ENCODE measurements around the gene CNTNAP4.

GRCh38 chr16:76287466-76287865 is 10.3 kb downstream of the CNTNAP4 start:
- TF ChIP-seq, protein P1, sequence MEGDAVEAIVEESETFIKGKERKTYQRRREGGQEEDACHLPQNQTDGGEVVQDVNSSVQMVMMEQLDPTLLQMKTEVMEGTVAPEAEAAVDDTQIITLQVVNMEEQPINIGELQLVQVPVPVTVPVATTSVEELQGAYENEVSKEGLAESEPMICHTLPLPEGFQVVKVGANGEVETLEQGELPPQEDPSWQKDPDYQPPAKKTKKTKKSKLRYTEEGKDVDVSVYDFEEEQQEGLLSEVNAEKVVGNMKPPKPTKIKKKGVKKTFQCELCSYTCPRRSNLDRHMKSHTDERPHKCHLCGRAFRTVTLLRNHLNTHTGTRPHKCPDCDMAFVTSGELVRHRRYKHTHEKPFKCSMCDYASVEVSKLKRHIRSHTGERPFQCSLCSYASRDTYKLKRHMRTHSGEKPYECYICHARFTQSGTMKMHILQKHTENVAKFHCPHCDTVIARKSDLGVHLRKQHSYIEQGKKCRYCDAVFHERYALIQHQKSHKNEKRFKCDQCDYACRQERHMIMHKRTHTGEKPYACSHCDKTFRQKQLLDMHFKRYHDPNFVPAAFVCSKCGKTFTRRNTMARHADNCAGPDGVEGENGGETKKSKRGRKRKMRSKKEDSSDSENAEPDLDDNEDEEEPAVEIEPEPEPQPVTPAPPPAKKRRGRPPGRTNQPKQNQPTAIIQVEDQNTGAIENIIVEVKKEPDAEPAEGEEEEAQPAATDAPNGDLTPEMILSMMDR (IDR thresholded peaks at IDR 0.05) = no peak
- TF ChIP-seq POLR2AphosphoS5 (IDR thresholded peaks at IDR 0.05) = no peak
